AG09319 (cell line): ENCODE data around the gene MCF2.

Source experiments
- DNase-seq: peaks from one replicate; pipeline ENCODE4 v3.0.0-alpha.2; 2010; ENCODE audit warnings: low read depth; ENCODE audit errors: extremely low read depth
- CTCF ChIP-seq: IDR thresholded peaks from 2 replicates; pipeline ENCODE4 v1.5.1; 2011; ENCODE audit warnings: low read depth, mild to moderate bottlenecking, inconsistent platforms, low read length, moderate library complexity

The MCF2 gene

GRCh38 chrX:139600105-139600504, 107.9 kb downstream of the MCF2 start:
- no peak for TF ChIP-seq CTCF
- DNase-seq: no peak

GRCh38 chrX:139596068-139596467, 111.9 kb downstream of the MCF2 start:
- no peak for TF ChIP-seq CTCF
- no peak for DNase-seq

GRCh38 chrX:139585613-139586012, 122.4 kb downstream of the MCF2 start:
- no peak for TF ChIP-seq CTCF
- DNase-seq: no peak

- no peak for TF ChIP-seq CTCF
These were observed 126.9 kb downstream of the MCF2 start for GRCh38 chrX:139581068-139581467.

GRCh38 chrX:139566981-139567380, 141.0 kb downstream of the MCF2 start:
- TF ChIP-seq CTCF: no peak

More at GRCh38 chrX:139581068-139581467, 126.9 kb downstream of the MCF2 start:
- no peak for DNase-seq

GRCh38 chrX:139563251-139563650, 144.7 kb downstream of the MCF2 start:
- TF ChIP-seq CTCF: no peak

More at GRCh38 chrX:139566981-139567380, 141.0 kb downstream of the MCF2 start:
- no peak for DNase-seq

GRCh38 chrX:139560221-139560620, 147.7 kb downstream of the MCF2 start:
- no peak for DNase-seq
- TF ChIP-seq CTCF: no peak

More at GRCh38 chrX:139563251-139563650, 144.7 kb downstream of the MCF2 start:
- no peak for DNase-seq
